Activated naive CD4-positive, alpha-beta T cell treated with anti-CD3 and anti-CD28 coated beads for 36 hours (primary cell): Measurements from ENCODE around the gene BLVRB. TPM values are rescaled to one million over a fixed set of nuclear protein-coding genes. Genes with fewer than 3 reads are reported as not detected.
"Not testable (repeated sequence)": the region's sequence is repeated elsewhere in the genome, so short reads cannot be mapped to it uniquely, and the experiment has no call there.

Source experiments
- CTCF ChIA-PET: fragments of 350-600 bp; sonication (Branson Sonifier 250); formaldehyde crosslinking; loops from one replicate; lab custom pipeline; 2021; ENCODE audit warnings: antibody characterized with exemption; lab: Charles Lee
- DNase-seq: peaks from one replicate; pipeline ENCODE4 v3.0.0-alpha.2; 2020
- H3K27ac Mint-ChIP-seq: one replicate; pipeline ENCODE4 v1.8.0; 2021; ENCODE audit warnings: mild to moderate bottlenecking, mixed read lengths
- H3K27me3 Mint-ChIP-seq: one replicate; pipeline ENCODE4 v1.8.0; 2021; ENCODE audit warnings: low read depth, mixed read lengths
- H3K36me3 Mint-ChIP-seq: one replicate; pipeline ENCODE4 v1.8.0; 2021; ENCODE audit warnings: low read depth, mixed read lengths
- H3K4me1 Mint-ChIP-seq: one replicate; pipeline ENCODE4 v1.8.0; 2021; ENCODE audit warnings: low read depth, mixed read lengths
- H3K4me3 Mint-ChIP-seq: one replicate; pipeline ENCODE4 v1.8.0; 2021; ENCODE audit warnings: mild to moderate bottlenecking, moderate library complexity, mixed read lengths
- H3K9me3 Mint-ChIP-seq: one replicate; pipeline ENCODE4 v1.8.0; 2021; ENCODE audit warnings: mixed read lengths
- intact Hi-C: fragments of 100-400 bp; cut with micrococcal nuclease; formaldehyde crosslinking; loops from one replicate; pipeline ENCODE4 v1.15.1; 2023
- total RNA-seq, 2 experiments: library from RNA; stranded (reverse); gene quantifications; one replicate each; pipeline ENCODE4 v1.2.3, GENCODE V29; 2021

Gene BLVRB
- total RNA-seq, 2 experiments from 2014 or later, result 29.4 to 30.2 TPM

DNA sequence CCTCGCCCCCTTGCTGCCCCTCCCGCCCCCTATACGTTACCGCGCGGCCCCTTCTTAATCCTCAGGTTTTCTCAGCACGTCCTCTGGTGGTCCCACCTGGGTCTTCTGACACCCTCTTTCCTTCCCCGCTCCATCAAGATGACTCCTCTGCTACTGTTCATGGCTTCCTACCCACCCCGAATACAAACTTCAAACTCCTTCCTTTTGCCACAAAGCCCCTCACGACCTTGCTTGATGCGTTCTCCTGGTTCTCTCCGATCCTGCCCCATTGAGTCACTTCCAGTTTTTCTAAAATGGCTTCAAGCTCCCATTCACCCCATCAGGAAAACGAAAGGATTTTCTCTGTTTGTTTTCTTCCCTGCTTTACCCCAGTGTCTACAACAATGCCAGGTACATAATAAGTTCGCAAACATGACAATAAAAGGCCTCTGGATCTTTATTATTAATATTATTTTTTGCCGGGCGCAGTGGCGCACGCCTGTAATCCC, 20.7 kb downstream of the BLVRB start:
- H3K27me3 Mint-ChIP-seq, result no peaks in the 10 kb centered on the region
- H3K27ac Mint-ChIP-seq, result peak overlapping the region; percentile 60
- peaks cover 2% of the 10 kb centered on the region for H3K36me3 Mint-ChIP-seq
- peak overlapping the region; percentile 97 for H3K4me3 Mint-ChIP-seq
- no peak for DNase-seq
- CTCF ChIA-PET, result no interaction called here
- H3K9me3 Mint-ChIP-seq, result no peaks in the 10 kb centered on the region
- peaks cover 19% of the 10 kb centered on the region for H3K4me1 Mint-ChIP-seq
- intact Hi-C loops, result loop anchor here (1.0 to 5.0 kb wide), 5 partner anchors 24 to 352 kb away; partner anchors contain the start of genes ACTMAP, EGLN2 and SNRPA

DNA sequence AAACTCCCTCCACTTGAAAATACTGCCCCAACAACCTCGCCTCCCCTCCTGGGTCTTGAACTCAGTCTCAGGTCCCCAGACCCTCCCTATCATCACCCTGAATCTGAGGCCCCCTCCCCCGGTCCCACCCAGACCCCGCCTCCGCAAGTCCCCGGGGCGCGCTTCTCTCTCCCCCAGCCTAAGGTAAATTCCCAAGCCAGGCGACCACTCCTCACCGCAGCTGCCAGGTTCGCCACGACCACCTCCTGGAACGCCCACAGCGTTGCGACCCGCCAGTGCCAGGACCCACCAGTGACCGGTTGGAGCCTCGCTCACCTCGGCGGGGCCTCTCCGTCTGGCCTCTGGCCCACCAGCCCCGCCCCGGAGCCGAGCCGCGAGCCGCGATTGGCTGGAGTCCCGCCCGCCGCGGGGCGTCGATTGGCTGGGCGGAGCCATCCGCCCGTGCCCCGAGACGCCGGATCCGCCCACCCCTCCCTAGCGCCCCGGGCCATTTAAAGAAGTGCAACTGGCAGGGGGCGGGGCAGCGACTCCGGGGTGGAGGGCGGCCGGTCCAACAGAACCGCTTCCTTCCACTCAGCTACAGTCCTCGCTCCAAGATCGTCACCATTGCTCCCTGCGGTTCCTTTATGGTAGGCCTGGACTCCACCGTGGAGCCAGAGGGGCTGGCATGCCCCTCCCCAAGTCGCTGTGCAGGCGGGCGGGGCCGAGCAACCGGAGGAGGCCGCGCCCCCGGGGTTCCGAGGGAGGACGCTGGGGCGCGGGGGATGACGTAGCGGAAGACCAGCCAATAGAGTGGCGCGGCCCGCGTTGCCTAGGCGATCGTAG, 21.3 kb downstream of the BLVRB start, which contains the start of gene SERTAD3:
Gene SERTAD3 (minus strand): TSS at position 336 of the 825 bp plus-strand sequence. CDS start 2,255 bp downstream, outside the sequence.
- H3K4me3 Mint-ChIP-seq, result peak within 1 kb of the TSS; percentile 97
- no peaks in the 10 kb centered on the region for H3K36me3 Mint-ChIP-seq
- H3K9me3 Mint-ChIP-seq, result no peaks in the 10 kb centered on the region
- CTCF ChIA-PET, result interaction anchor here (1.5 to 2.5 kb wide), 4 partner anchors 18 to 41 kb away, joined by 4 to 11 read pairs (median 8); partner anchors contain the start of gene SERTAD1
- intact Hi-C loops, result loop anchor here (1.0 to 5.0 kb wide), 15 partner anchors 11 to 353 kb away; partner anchors contain the start of genes ACTMAP, AKT2, BLVRB and C19orf47
- H3K27ac Mint-ChIP-seq, result peak within 1 kb of the TSS; percentile 92
- peaks cover 19% of the 10 kb centered on the region for H3K4me1 Mint-ChIP-seq
- DNase-seq, result peak; percentile 96
- no peaks in the 10 kb centered on the region for H3K27me3 Mint-ChIP-seq

DNA sequence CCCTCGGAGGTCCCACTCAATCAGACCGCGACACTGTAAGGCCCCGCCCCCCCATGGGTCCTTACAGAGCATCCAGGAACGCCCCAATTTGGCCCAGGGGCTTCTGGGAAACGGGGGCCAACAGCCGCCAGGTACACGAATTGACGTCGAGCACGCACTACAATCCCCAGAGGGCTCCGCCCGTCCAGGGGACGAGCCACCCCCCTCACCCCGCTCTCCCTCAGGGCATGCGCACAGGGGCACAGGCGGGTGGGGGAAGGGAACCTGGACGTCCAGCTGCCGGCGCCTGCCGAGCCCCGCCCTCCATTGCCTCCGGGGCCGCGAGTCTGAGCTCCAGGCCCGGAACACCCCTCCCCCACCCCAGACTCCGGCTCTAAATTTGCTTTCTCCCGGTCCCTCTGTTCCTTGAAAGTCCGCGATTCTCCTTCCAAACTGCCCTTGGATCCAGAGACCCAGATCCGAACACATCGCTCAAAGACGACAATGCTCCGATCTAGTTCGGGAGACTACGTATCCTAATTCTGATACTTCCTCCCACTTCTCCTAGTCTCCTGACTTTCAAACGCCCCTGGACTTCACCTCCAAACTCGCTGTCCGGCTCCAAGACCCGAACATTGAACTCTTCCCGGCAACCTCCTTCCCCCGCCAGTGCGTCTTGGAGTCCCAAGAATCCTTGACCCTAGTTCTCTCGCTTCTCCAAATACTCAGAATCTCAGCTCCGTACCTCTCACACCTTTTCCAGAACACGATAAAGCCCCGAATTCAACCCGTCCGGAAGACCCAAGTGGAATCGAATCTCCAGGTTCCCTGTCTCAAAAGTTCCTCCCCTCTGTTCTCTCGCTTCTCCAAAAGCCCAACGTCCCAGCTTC, 22.2 kb downstream of the BLVRB start:
- Mint-ChIP-seq H3K9me3 (no peaks in the 10 kb centered on the region), H3K27me3 (no peaks in the 10 kb centered on the region), H3K4me1 (peaks cover 19% of the 10 kb centered on the region), H3K4me3 (peak overlapping the region; percentile 97), H3K36me3 (no peaks in the 10 kb centered on the region), H3K27ac (peak overlapping the region; percentile 93)
- intact Hi-C loops, result loop anchor here (1.0 to 5.0 kb wide), 12 partner anchors 10 to 354 kb away; partner anchors contain the start of genes ACTMAP, AKT2, BLVRB and C19orf47
- CTCF ChIA-PET, result interaction anchor here (0.6 to 2.5 kb wide), 9 partner anchors 9 to 157 kb away, joined by 3 to 11 read pairs (median 4); partner anchors contain the start of genes BLVRB, LTBP4 and SERTAD1
- peak; percentile 100 for DNase-seq

DNA sequence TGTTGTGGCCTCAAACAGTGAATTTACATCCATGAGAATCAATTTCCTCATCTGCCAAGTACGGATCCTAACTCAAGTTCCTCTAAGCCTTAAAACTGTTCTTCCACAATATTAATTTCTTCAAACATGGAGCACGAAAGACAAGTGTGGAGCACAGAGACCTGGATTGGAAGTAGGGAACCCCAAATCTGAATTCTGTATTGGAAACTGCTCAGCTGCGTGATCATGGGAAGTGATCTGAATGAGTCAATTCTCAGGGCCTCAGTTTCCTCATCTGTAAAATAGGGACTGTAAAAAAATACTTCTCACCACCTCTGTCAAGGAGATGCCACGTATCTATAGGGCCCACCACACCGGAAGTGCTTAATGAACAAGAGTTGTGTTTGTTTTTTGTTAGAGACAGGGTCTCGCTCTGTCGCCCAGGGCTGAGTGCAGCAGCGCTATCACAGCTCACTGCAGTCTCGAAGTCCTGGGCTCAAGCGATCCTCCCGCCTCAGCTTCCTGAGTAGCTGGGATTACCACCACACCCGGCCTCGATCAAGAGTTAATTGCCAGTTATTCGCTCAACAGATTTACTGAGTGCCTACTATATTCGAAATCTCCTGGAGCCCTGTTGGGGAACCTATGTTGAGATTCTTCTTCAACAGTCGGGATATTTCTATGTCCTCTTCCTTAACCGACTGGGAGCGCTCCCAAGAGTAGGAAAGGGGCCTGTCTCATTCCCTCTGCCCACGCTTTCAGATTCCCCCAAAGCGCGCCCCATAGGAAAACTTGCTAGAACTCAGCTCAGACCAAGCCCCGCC, 23.0 kb downstream of the BLVRB start:
- H3K4me3 Mint-ChIP-seq, result peak overlapping the region; percentile 97
- CTCF ChIA-PET, result interaction anchor here (0.6 to 2.5 kb wide), 9 partner anchors 8 to 158 kb away, joined by 3 to 11 read pairs (median 4); partner anchors contain the start of genes BLVRB, LTBP4 and SERTAD1
- peaks cover 19% of the 10 kb centered on the region for H3K4me1 Mint-ChIP-seq
- DNase-seq, result no peak
- peak overlapping the region; percentile 93 for H3K27ac Mint-ChIP-seq
- H3K36me3 Mint-ChIP-seq, result no peaks in the 10 kb centered on the region
- no peaks in the 10 kb centered on the region for H3K9me3 Mint-ChIP-seq
- intact Hi-C loops, result loop anchor here (1.0 to 5.0 kb wide), 12 partner anchors 9 to 355 kb away; partner anchors contain the start of genes ACTMAP, AKT2, BLVRB and C19orf47
- H3K27me3 Mint-ChIP-seq, result no peaks in the 10 kb centered on the region

DNA sequence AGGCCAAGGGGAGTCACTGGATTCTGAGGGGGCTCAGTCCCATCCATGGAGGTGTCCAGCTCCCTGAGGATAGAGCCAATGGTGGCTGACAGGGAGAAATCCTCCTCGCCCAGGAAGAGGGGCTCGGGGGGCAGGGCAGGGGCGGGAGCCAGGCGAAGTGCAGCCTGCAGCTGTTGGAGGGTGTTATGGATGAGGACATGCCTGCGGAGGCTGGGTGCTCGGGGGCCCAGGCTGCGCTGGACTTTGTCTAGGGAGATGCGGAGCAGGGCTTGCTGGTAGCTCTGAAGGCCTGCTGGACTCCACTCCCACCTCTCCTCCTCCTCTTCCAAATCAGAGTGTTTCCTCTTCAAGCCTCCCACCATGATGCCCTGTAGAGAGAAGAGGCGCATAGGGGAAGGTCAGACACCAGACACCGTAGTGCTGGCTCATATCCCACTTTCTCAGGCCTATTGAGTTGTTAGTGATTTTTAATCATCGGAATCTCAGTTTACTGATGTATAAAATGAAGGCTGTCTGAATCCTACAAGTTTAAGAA, 23.8 kb downstream of the BLVRB start:
- intact Hi-C loops, result loop anchor here (5.0 kb wide), 2 partner anchors 311 to 356 kb away; partner anchors contain the start of genes ACTMAP, EGLN2 and SNRPA
- CTCF ChIA-PET, result interaction anchor here (0.8 to 2.5 kb wide), 2 partner anchors 21 to 22 kb away, joined by 3 to 11 read pairs; no protein-coding TSS in a partner anchor
- DNase-seq, result no peak
- Mint-ChIP-seq H3K36me3 (no peaks in the 10 kb centered on the region), H3K4me1 (peaks cover 19% of the 10 kb centered on the region), H3K27ac (peak overlapping the region; percentile 93), H3K4me3 (peak overlapping the region; percentile 97), H3K27me3 (no peaks in the 10 kb centered on the region), H3K9me3 (no peaks in the 10 kb centered on the region)

DNA sequence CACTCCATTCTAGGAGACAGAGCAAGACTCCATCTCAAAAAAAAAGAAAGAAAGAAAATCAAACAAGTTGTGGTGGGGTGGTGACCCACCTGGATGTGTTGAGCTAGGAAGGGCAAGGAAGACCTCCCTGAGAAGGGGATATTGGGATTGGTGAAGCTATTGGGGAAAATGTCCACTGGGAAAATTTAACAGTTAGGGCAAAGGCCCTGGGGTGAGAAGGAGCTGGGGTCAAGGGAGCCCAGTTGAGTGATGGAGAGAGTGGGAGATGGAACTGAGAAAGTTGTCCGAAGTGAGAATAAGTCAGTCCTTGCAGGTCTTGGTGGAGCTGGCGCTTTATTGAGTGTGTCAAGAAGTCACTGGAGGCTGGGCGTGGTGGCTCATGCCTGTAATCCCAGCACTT, 27.3 kb downstream of the BLVRB start:
- CTCF ChIA-PET, result interaction anchor here (0.6 to 1.4 kb wide), 6 partner anchors 12 to 94 kb away, joined by 3 to 6 read pairs (median 6); partner anchors contain the start of gene SERTAD1
- DNase-seq, result no peak
- Mint-ChIP-seq H3K9me3 (no peaks in the 10 kb centered on the region), H3K4me3 (no peak overlapping the region), H3K27me3 (no peaks in the 10 kb centered on the region), H3K27ac (no peak overlapping the region), H3K36me3 (no peaks in the 10 kb centered on the region), H3K4me1 (peaks cover 22% of the 10 kb centered on the region)
- intact Hi-C loops, result no loop called here

DNA sequence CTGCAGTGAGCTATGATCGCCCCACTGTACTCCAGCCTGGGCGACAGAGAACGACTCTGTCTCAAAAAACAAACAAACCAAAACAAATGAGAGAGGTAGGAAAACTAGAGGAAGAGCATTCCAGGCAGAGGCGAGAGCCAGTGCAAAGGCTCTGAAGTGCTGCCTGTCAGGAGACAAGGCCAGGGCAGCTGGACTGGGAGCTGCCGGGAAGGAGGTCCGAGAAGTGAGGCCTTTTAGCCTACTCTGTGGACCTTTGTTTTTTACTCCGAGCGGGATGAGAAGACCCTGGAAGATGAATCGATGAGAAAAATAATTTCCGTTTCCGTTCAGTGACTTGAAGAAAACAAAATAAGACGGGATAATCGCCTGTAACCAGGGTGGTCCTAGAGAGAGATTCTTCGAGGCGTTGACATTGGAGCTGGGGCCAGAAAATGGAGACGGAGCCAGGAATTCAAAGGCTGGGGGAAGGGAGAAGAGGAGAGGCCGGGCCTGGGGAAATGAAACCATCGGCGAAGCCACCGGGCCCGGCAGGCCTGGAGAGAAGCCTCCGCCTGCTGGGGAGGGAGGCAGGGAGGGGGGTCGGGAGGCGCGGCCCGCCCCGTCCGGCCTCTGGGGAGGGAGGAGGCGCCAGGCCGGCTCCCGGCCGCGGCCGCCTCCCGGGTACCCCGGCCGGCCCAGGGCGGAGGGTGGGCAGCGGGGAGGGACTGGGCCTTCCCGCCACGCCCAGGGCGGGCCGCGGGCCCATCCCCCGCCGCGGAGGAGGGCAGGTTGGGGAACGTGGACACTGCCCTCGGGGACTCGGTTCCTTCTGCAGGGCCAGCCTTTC, 31.9 kb downstream of the BLVRB start:
- Mint-ChIP-seq H3K36me3 (no peaks in the 10 kb centered on the region), H3K27ac (peak overlapping the region; percentile 91), H3K4me3 (peak overlapping the region; percentile 88), H3K9me3 (no peaks in the 10 kb centered on the region), H3K27me3 (no peaks in the 10 kb centered on the region), H3K4me1 (peaks cover 10% of the 10 kb centered on the region)
- CTCF ChIA-PET, result interaction anchor here (0.7 to 3.0 kb wide), 4 partner anchors 9 to 295 kb away, joined by 4 to 15 read pairs (median 6); no protein-coding TSS in a partner anchor
- peak; percentile 64 for DNase-seq
- intact Hi-C loops, result loop anchor here (1.0 kb wide), 2 partner anchors 8 to 10 kb away; partner anchors contain the start of gene SERTAD1

DNA sequence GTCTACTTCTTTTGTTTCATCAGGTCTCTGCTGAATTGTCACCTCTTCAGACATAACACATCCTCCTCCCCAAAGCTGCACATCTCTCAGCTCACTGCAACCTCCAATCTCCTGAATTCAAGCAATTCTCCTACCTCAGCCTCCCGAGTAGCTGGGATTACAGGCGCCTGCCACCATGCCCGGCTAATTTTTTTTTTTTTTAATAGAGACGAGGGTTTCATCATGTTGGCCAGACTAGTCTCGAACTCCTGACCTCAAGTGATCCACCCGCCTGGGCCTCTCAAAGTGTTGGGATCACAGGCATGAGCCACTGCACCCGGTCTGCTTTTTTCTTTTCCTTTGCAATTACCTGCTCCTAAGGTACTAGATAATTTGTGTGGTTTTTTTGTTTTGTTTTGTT, 32.8 kb downstream of the BLVRB start:
- H3K27ac Mint-ChIP-seq, H3K36me3 Mint-ChIP-seq, H3K9me3 Mint-ChIP-seq, H3K4me3 Mint-ChIP-seq, H3K27me3 Mint-ChIP-seq, DNase-seq: not testable (repeated sequence)
- intact Hi-C loops, result loop anchor here (1.0 kb wide), 2 partner anchors 7 to 11 kb away; partner anchors contain the start of gene SERTAD1
- CTCF ChIA-PET, result interaction anchor here (3.0 kb wide), 1 partner anchor 12 kb away, joined by 15 read pairs; no protein-coding TSS in a partner anchor
- H3K4me1 Mint-ChIP-seq, result peaks cover 10% of the 10 kb centered on the region

DNA sequence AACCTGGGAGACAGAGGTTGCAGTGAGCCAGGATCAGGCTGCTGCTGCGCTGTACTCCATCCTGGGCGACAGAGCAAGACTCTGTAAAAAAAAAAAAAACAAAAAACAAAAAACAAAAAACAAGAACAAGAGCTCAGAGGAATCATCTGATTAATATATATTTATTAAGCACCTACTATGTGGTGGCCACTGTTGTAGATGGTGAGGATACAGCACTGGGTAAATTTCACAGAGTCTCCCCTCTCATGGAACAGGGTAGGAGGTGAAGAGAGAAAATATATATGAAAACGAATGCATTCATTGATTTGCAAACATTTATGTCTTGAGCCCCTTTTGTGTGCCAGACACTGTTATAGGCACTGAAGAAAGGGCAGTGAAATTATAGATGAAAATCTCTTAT, 33.8 kb downstream of the BLVRB start:
- no peaks in the 10 kb centered on the region for H3K27me3 Mint-ChIP-seq
- no peak overlapping the region for H3K4me3 Mint-ChIP-seq
- intact Hi-C loops, result no loop called here
- DNase-seq, result no peak
- H3K36me3 Mint-ChIP-seq, result no peaks in the 10 kb centered on the region
- CTCF ChIA-PET, result interaction anchor here (0.7 kb wide), 1 partner anchor 9 kb away, joined by 4 read pairs; no protein-coding TSS in a partner anchor
- H3K4me1 Mint-ChIP-seq, result peaks cover 10% of the 10 kb centered on the region
- H3K9me3 Mint-ChIP-seq, result no peaks in the 10 kb centered on the region
- no peak overlapping the region for H3K27ac Mint-ChIP-seq

DNA sequence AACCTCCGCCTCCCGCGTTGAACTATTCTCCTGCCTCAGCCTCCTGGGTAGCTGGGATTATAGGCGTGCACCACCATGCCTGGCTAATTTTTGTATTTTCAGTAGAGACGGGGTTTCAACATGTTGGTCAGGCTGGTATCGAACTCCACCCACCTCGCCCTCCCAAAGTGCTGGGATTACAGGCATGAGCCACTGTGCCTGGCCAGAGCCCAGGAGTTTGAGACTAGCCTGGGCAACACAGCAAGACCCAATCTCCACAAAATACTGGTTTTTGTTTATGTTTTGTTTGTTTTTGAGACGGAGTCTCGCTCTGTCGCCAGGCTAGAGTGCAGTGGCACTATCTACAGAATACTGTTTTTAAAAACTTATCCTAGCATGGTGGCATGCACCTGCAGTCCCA, 35.3 kb downstream of the BLVRB start:
- DNase-seq, H3K36me3 Mint-ChIP-seq, H3K4me3 Mint-ChIP-seq, H3K9me3 Mint-ChIP-seq, H3K27ac Mint-ChIP-seq, H3K27me3 Mint-ChIP-seq, intact Hi-C loops: not testable (repeated sequence)
- peaks cover 13% of the 10 kb centered on the region for H3K4me1 Mint-ChIP-seq
- CTCF ChIA-PET, result interaction anchor here (0.6 kb wide), 2 partner anchors 84 to 695 kb away, joined by 4 read pairs; no protein-coding TSS in a partner anchor
